Natural killer cell treated with Interleukin-12 subunit alpha and Interleukin-12 subunit beta and Interleukin-15 and Interleukin-18, amount 100 ng/mL, for 72 hours (primary cell): ENCODE data around the gene TSC1. TPM values are rescaled to one million over a fixed set of nuclear protein-coding genes. Genes with fewer than 3 reads are reported as not detected.
A peak's percentile ranks its signal among the peaks of the same experiment; 100 is the strongest.

Experiments
- ATAC-seq, 2 donors: fragments of 150-1000 bp; cut with Tn5 transposase in 1 of 2; sonication (Bioruptor Pico), chemical (Tn5 transposase) in 1 of 2; 2 replicates each; pipeline ENCODE4 v1.10.0; 2021
- DNase-seq: peaks from one replicate; pipeline ENCODE4 v3.0.0; 2022; ENCODE audit warnings: low spot score
- H3K27ac Mint-ChIP-seq, 2 donors: 1 replicate in 1 of 2; 2 replicates in 1 of 2; pipeline ENCODE4 v1.8.0; 2022; ENCODE audit warnings: mixed read lengths in 2 of 2, mild to moderate bottlenecking in 1 of 2, moderate library complexity in 1 of 2
- H3K27me3 Mint-ChIP-seq, 2 donors: 1 replicate in 1 of 2; 2 replicates in 1 of 2; pipeline ENCODE4 v1.8.0; 2022; ENCODE audit warnings: mixed read lengths in 2 of 2
- H3K36me3 Mint-ChIP-seq: one replicate; pipeline ENCODE4 v1.8.0; 2022; ENCODE audit warnings: mixed read lengths
- H3K4me1 Mint-ChIP-seq, 2 donors: 1 replicate in 1 of 2; 2 replicates in 1 of 2; pipeline ENCODE4 v1.8.0; 2022; ENCODE audit warnings: low read depth in 2 of 2, mixed read lengths in 2 of 2, mild to moderate bottlenecking in 1 of 2
- H3K4me3 Mint-ChIP-seq: one replicate; pipeline ENCODE4 v1.8.0; 2022; ENCODE audit warnings: mixed read lengths
- H3K9me3 Mint-ChIP-seq: 2 replicates; pipeline ENCODE4 v1.8.0; 2022; ENCODE audit warnings: mixed read lengths
- total RNA-seq, 2 donors: library from RNA; stranded (reverse); gene quantifications; one replicate each; pipeline ENCODE4 v1.2.3, GENCODE V29; 2022

The TSC1 gene
- total RNA-seq, 2 donors from 2014 or later, result 37.8 to 45.7 TPM

GRCh38 chr9:132901858-132902831 lies 42.3 kb downstream of the TSC1 start:
- Mint-ChIP-seq H3K36me3 (peaks cover 10% of the 10 kb centered on the region), H3K9me3 (no peaks in the 10 kb centered on the region), H3K4me3 (no peak overlapping the region), H3K4me1 (peaks cover 4 to 9% of the 10 kb centered on the region in 2 donors), H3K27me3 (no peaks in the 10 kb centered on the region), H3K27ac (no peak overlapping the region)
- no peak for DNase-seq
- peak; percentile 86 to 89 for ATAC-seq

- Mint-ChIP-seq H3K36me3 (peaks cover 23% of the 10 kb centered on the region), H3K27me3 (no peaks in the 10 kb centered on the region), H3K4me3 (no peak overlapping the region), H3K4me1 (peaks cover 4 to 9% of the 10 kb centered on the region in 2 donors), H3K27ac (no peak overlapping the region), H3K9me3 (no peaks in the 10 kb centered on the region)
- ATAC-seq, result no peak
- no peak for DNase-seq
Measured at GRCh38 chr9:132898051-132898450, 46.4 kb downstream of the TSC1 start.

- Mint-ChIP-seq H3K27me3 (no peaks in the 10 kb centered on the region), H3K4me1 (peaks cover 2 to 4% of the 10 kb centered on the region in 2 donors), H3K36me3 (peaks cover 23% of the 10 kb centered on the region), H3K27ac (no peak overlapping the region), H3K4me3 (no peak overlapping the region), H3K9me3 (no peaks in the 10 kb centered on the region)
- ATAC-seq, result no peak
- DNase-seq, result no peak
Measured at GRCh38 chr9:132896906-132897305, 47.5 kb downstream of the TSC1 start.

- Mint-ChIP-seq H3K9me3 (no peaks in the 10 kb centered on the region), H3K36me3 (peaks cover 23% of the 10 kb centered on the region), H3K4me1 (no peaks in the 10 kb centered on the region), H3K4me3 (no peak overlapping the region), H3K27me3 (no peaks in the 10 kb centered on the region), H3K27ac (no peak overlapping the region)
- DNase-seq (no peak), ATAC-seq (no peak)
Measured at GRCh38 chr9:132896264-132896663, 48.2 kb downstream of the TSC1 start.

- no peak for DNase-seq
- Mint-ChIP-seq H3K27me3 (no peaks in the 10 kb centered on the region), H3K27ac (no peak overlapping the region), H3K36me3 (peaks cover 15% of the 10 kb centered on the region), H3K4me3 (no peak overlapping the region), H3K4me1 (no peaks in the 10 kb centered on the region), H3K9me3 (no peaks in the 10 kb centered on the region)
- no peak for ATAC-seq
Measured at GRCh38 chr9:132894862-132895835, 49.3 kb downstream of the TSC1 start.

- DNase-seq (no peak), ATAC-seq (no peak)
- H3K27ac Mint-ChIP-seq, result no peak overlapping the region
- no peaks in the 10 kb centered on the region for H3K27me3 Mint-ChIP-seq
- no peaks in the 10 kb centered on the region for H3K4me1 Mint-ChIP-seq
- H3K36me3 Mint-ChIP-seq, result peaks cover 15% of the 10 kb centered on the region
- H3K4me3 Mint-ChIP-seq, result no peak overlapping the region
- H3K9me3 Mint-ChIP-seq, result no peaks in the 10 kb centered on the region
Measured at GRCh38 chr9:132894346-132894745, 50.1 kb downstream of the TSC1 start.

- Mint-ChIP-seq H3K27ac (no peak overlapping the region), H3K36me3 (peaks cover 15% of the 10 kb centered on the region), H3K27me3 (no peaks in the 10 kb centered on the region), H3K4me3 (no peak overlapping the region), H3K4me1 (no peaks in the 10 kb centered on the region), H3K9me3 (no peaks in the 10 kb centered on the region)
- DNase-seq (no peak), ATAC-seq (peak in 1 of 2 donors; percentile 36)
Measured at GRCh38 chr9:132892400-132892799, 52.0 kb downstream of the TSC1 start.

- DNase-seq (no peak), ATAC-seq (no peak)
- no peaks in the 10 kb centered on the region for H3K4me1 Mint-ChIP-seq
- no peaks in the 10 kb centered on the region for H3K9me3 Mint-ChIP-seq
- H3K36me3 Mint-ChIP-seq, result no peaks in the 10 kb centered on the region
- no peak overlapping the region for H3K4me3 Mint-ChIP-seq
- H3K27me3 Mint-ChIP-seq, result no peaks in the 10 kb centered on the region
- no peak overlapping the region for H3K27ac Mint-ChIP-seq
Measured at GRCh38 chr9:132888151-132888550, 56.3 kb downstream of the TSC1 start.

GRCh38 chr9:132887181-132888120 lies 57.0 kb downstream of the TSC1 start:
- no peak for DNase-seq
- H3K4me3 Mint-ChIP-seq, result no peak overlapping the region
- no peaks in the 10 kb centered on the region for H3K9me3 Mint-ChIP-seq
- H3K36me3 Mint-ChIP-seq, result no peaks in the 10 kb centered on the region
- H3K27ac Mint-ChIP-seq, result no peak overlapping the region
- H3K4me1 Mint-ChIP-seq, result no peaks in the 10 kb centered on the region
- H3K27me3 Mint-ChIP-seq, result no peaks in the 10 kb centered on the region
- ATAC-seq, result no peak

- H3K27ac Mint-ChIP-seq, result no peak overlapping the region
Measured at GRCh38 chr9:132886334-132886725, 58.1 kb downstream of the TSC1 start.

GRCh38 chr9:132885720-132886333 lies 58.6 kb downstream of the TSC1 start:
- ATAC-seq (no peak), DNase-seq (no peak)
- H3K27ac Mint-ChIP-seq, result no peak overlapping the region
- H3K27me3 Mint-ChIP-seq, result no peaks in the 10 kb centered on the region
- no peaks in the 10 kb centered on the region for H3K4me1 Mint-ChIP-seq
- H3K4me3 Mint-ChIP-seq, result no peak overlapping the region
- H3K9me3 Mint-ChIP-seq, result no peaks in the 10 kb centered on the region
- no peaks in the 10 kb centered on the region for H3K36me3 Mint-ChIP-seq

More at GRCh38 chr9:132886334-132886725, 58.1 kb downstream of the TSC1 start:
- no peak for DNase-seq
- Mint-ChIP-seq H3K27me3 (no peaks in the 10 kb centered on the region), H3K36me3 (no peaks in the 10 kb centered on the region), H3K9me3 (no peaks in the 10 kb centered on the region), H3K4me3 (no peak overlapping the region), H3K4me1 (no peaks in the 10 kb centered on the region)
- no peak for ATAC-seq

- H3K27ac Mint-ChIP-seq, result no peak overlapping the region
- peaks cover 11 to 14% of the 10 kb centered on the region in 2 donors for H3K4me1 Mint-ChIP-seq
- no peak for DNase-seq
- H3K4me3 Mint-ChIP-seq, result no peak overlapping the region
- no peaks in the 10 kb centered on the region for H3K9me3 Mint-ChIP-seq
- no peaks in the 10 kb centered on the region for H3K36me3 Mint-ChIP-seq
- ATAC-seq, result no peak
- no peaks in the 10 kb centered on the region for H3K27me3 Mint-ChIP-seq
Measured at GRCh38 chr9:132883349-132884294, 60.8 kb downstream of the TSC1 start.
